Choroid plexus epithelial cell (primary cell): ENCODE results near the gene ACVR1B.

Experiments
- DNase-seq: peaks from one replicate; pipeline ENCODE4 v3.0.0-alpha.2; 2010; ENCODE audit warnings: low read depth
- H3K4me3 ChIP-seq: 2 replicates; pipeline ENCODE4 v1.5.1; 2011; ENCODE audit warnings: low read depth, mild to moderate bottlenecking, control low read depth, low read length, moderate library complexity
- TF ChIP-seq, protein P1 (sequence below): conservative IDR thresholded peaks from 2 replicates; pipeline ENCODE4 v1.5.1; 2011; ENCODE audit warnings: low read depth, mild to moderate bottlenecking, control low read depth, inconsistent platforms, low read length, moderate library complexity

Gene ACVR1B

DNA sequence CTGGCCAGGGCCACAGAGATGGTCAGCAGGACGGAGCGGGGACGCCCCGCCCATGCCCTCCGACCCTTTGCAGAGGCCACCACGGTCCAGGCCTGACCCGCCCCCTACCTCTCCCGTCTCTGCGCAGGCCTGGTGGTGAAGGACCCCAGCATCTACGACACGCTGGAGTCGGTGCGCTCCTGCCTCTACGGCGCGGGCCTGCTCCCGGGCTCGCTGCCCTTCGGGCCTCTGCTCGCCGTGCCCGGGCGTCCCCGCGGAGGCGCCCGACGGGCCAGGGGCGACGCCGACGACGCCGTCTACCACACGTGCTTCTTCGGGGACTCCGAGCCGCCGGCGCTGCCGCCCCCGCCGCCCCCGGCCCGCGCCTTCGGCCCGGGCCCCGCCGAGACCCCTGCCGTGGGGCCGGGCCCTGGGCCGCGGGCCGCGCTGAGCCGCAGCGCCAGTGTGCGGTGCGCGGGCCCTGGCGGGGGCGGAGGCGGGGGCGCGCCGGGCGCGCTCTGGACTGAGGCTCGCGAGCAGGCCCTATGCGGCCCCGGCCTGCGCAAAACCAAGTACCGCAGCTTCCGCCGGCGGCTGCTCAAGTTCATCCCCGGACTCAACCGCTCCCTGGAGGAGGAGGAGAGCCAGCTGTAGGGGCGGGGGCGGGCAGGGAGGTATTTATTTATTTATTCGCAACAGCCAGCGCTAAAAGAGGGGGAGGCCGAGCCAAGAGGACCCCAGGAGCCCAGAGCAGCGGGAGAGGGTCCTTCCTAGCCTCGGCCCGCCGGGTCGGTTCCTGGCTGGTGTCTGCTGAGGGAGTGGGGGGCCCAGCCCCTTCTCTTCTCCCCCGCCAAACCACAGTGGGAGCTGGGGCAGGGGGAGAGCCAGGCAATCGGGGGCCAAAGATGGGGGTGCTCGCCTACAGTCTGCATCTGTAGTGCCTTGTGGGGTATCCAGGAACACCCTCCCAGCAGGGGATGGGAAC lies 63.4 kb downstream of the ACVR1B start:
- no peak overlapping the region for H3K4me3 ChIP-seq
- TF ChIP-seq, protein P1, sequence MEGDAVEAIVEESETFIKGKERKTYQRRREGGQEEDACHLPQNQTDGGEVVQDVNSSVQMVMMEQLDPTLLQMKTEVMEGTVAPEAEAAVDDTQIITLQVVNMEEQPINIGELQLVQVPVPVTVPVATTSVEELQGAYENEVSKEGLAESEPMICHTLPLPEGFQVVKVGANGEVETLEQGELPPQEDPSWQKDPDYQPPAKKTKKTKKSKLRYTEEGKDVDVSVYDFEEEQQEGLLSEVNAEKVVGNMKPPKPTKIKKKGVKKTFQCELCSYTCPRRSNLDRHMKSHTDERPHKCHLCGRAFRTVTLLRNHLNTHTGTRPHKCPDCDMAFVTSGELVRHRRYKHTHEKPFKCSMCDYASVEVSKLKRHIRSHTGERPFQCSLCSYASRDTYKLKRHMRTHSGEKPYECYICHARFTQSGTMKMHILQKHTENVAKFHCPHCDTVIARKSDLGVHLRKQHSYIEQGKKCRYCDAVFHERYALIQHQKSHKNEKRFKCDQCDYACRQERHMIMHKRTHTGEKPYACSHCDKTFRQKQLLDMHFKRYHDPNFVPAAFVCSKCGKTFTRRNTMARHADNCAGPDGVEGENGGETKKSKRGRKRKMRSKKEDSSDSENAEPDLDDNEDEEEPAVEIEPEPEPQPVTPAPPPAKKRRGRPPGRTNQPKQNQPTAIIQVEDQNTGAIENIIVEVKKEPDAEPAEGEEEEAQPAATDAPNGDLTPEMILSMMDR = no peak
- peak; percentile 57 for DNase-seq

DNA sequence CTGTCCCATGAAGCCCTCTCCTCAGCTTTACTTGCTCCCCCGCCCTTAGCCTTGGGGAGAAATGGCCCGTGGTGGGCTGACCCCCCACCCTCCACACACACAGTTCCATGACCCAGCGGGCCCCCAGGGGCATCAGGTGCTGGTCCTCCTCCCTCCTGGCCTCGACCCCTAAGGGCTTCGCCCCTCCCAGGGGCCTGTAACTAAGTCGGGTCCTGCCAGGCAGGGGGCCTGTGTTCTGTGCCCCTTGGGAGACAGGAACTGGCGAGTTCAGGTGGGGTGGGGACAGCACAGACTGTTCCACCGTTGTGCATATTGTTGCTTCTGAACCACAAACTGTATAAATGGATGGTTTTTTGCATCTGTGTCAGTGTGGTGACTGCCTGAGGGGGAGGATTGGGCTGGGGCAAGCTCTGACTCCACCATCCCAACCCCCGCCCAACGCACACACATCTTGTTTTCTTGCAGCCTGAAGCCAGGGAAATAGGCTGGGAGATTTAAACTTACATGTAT lies 64.1 kb downstream of the ACVR1B start:
- H3K4me3 ChIP-seq = no peak overlapping the region
- no peak for DNase-seq
- TF ChIP-seq, protein P1 = no peak

DNA sequence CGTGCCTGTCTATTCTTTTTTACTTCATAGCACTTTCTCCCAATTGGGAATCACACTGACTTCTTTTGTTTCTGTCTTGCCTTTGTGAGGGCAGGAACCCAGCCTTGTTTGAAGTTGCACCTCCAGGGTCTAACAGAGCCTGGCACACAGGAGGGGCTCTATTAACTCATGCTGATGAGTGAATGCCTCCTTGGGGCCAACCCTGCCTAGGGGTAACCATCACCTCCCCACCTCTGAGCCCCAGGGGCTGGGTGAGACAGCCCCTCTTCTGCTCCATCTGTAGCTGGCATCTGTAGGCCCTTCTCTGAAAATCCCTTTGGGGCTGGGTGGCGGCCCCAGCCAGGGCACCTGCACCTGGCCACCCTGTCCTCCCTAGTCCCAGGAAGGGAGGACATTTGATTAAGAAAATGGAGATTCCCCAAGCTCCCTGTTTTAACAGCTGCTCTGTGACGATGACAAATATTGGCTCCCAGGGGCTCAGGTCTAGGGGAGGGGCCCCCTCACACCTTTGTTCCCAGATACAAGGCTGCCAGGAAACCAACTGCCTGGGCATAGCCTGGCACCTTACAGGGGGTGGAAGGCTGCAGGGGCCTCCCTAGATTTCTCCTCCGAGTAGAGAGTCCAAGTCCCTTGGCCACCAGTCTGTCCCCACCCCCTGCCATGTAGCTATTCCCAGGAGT lies 67.1 kb downstream of the ACVR1B start:
- no peak for DNase-seq
- TF ChIP-seq, protein P1 = no peak
- no peak overlapping the region for H3K4me3 ChIP-seq

DNA sequence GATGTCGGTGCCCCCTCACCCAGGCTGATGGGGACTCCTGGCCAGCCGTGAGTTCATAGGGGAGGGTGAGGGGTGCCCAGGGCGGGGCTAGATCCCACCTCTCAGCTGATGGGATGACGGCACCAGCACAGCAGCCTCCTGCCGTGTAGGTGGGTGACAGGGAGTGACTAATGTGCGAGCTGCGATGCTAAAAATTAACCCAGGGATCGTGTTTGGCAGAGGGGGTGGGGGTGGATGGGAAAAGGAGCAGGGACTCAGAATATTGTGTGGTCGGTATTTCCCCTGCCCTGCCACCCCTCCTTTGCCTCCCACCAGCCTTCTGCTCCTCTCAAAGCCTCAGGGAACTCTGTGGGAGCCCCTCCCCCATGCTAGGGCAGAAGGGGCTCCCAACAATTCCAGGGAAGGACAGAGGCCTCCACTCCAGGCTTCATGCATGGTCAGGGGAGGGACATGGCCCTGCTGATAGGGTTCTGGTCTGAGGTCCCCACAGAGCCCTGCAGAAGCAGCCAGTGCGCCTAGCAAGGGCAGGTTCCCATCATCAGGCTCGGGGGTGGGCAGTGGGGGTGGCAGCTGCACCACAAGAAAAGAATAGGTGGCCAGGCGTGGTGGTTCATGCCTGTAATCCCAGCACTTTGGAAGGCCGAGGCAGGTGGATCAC lies 67.7 kb downstream of the ACVR1B start:
- no peak for DNase-seq
- TF ChIP-seq, protein P1 = no peak
- H3K4me3 ChIP-seq = no peak overlapping the region

DNA sequence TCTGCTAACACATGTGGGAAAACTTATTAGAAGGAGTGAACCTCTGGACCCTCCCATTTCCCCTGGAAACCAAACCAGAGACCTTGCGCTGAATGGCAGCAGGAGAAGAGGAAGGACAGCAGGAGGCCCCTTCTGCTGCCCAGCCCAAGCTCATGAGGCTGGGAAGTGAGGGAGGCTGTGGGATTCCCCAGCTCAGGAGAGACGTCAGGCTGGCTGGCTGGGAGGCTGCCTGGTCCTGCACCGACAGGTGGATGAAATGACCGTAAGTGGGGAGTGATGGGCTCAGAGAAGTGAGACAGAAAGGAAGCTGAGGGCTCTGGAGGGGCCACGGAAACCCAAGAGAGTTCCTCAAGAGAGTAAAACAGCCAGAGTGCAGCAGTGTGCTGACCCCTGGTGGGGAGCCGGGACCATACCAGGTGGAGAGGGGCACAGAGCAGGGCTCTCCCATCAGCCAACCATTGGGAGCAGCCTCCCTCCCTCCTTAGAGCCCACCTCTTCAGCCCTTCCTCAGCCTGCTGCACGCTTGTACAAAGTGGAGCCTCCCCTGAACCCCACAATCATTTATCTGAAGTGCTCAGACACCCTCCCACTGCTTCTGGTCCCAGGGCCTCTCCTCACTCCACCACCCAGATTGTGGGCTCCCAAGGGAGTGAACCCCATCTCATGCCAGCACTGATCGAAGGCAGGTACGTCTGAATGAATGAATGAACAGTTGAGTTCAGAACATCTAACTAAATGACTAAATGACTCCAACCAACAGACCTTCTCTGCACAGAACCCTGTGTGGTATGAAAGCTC lies 69.2 kb downstream of the ACVR1B start:
- TF ChIP-seq, protein P1 = peak; percentile 82
- H3K4me3 ChIP-seq = no peak overlapping the region
- DNase-seq = peak; percentile 62

DNA sequence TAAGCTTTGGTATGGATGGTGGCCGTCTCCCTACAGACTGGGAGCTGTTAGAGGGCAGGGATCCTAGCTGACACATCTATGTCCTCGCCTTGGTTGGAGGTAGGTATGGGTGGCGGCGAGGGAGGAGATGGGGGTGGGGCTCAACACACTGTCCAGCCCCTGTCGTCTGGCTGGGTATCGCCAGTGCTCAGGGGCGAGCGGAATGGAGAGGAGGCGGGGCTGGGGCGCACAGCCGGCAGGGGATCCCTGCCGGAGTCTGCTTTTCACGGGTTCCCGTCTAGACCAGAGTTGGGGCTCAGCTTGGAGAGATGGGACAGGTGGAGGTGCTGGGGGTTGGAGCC lies 71.3 kb downstream of the ACVR1B start:
- TF ChIP-seq, protein P1 = no peak
- no peak for DNase-seq
- H3K4me3 ChIP-seq = peak overlapping the region; percentile 56
